NB4 (cell line): ENCODE measurements around the gene TMEM229B.

Source experiments
- CTCF ChIP-seq: IDR thresholded peaks from one replicate; pipeline ENCODE4 v1.5.1; 2012; ENCODE audit warnings: low read depth, low read length
- MYC ChIP-seq: IDR thresholded peaks from 2 replicates; pipeline ENCODE4 v1.6.1; 2011; ENCODE audit warnings: low read depth, low read length
- POLR2A ChIP-seq: IDR thresholded peaks from 2 replicates; pipeline ENCODE4 v1.6.1; 2011; ENCODE audit warnings: mild to moderate bottlenecking; ENCODE audit not compliant: insufficient read length; ENCODE audit errors: extremely low read depth

GRCh38 chr14:67529947-67530935 lies 41.7 kb upstream of the TMEM229B start:
- TF ChIP-seq CTCF (no peak), POLR2A (no peak), MYC (no peak)
